Middle frontal gyrus (tissue), 1 donor: ENCODE results near the gene SHF.
A peak's percentile ranks its signal among the peaks of the same experiment; 100 is the strongest.
"Not testable (repeated sequence)": the region's sequence is repeated elsewhere in the genome, so short reads cannot be mapped to it uniquely, and the experiment has no call there.

ENCODE experiments used
- DNase-seq: peaks from one replicate; pipeline ENCODE4 v3.0.0-alpha.2; 2015; ENCODE audit warnings: low spot score; ENCODE audit errors: extremely low spot score

The SHF gene, protein sequence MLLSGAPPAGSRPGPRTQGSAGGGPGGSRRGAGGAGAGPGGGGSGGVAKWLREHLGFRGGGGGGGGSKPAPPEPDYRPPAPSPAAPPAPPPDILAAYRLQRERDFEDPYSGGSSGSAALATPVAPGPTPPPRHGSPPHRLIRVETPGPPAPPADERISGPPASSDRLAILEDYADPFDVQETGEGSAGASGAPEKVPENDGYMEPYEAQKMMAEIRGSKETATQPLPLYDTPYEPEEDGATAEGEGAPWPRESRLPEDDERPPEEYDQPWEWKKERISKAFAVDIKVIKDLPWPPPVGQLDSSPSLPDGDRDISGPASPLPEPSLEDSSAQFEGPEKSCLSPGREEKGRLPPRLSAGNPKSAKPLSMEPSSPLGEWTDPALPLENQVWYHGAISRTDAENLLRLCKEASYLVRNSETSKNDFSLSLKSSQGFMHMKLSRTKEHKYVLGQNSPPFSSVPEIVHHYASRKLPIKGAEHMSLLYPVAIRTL

DNA sequence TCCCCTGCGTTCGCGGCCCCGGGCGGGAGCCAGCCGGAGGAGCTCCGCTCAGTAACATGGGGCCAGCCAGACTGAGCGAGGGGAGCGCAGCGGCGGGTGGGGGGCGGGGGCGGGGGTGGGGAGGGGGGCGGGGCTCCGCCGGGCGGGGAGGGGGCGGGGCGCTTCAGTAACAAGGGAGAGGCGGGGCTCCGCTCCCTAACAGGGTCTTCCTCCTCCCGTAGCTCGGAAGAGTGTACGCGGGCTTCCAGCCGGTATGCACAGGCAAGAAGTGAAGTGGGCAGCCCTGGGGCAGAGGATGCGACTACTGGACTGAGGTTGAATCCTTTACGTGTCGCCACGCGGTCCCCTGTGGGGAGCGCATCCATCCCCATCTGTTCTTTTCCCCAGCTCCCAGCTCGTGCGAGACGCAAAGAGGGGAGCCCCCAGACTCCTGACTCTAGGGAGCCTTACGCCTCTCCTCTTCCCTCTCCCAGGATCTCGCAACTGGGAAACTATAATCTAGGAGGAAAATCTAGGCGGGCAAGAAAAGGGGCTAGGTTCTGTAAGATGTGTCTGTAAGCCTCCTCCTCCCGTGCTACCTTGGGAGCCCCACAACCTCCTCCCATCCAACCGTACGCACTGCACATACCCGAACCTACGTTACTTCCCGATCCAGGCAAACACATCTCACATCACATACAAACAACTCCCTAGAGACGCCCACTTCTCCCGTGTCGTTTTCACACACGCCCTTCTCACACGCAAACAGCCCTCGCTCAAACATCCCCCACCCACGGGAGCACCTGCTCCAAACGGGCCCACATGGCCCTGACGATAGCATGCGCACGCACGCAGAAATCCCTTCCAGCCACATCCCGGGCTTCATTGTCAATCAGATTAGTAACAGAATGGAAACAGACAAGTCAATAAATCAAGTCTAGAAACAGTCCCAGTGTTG, at the start of gene SHF:
Gene SHF, minus strand, starts transcription at position 73 of the 937 bp plus-strand sequence. Its CDS starts 15 bp downstream, at position 58.
- DNase-seq = no peak

DNA sequence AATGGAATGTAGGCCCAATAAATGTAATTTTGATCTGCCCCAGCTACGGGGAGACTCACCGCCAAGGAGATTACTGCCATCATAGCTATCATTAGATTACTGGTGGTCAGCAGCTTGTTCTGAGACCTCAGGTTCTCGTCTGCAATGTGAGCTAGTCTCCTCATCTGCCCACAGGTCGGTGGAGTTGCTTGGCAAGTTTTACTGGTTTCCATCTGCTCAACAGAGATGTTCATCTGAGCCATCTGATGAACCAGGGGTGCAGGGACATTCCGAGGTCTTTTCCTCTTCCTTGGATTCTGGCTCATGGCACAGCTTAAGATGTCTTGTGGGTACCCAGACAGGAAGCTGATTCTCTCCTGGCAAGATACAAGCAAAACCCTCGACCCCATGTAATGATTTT, 49.0 kb upstream of the SHF start:
- not testable (repeated sequence) for DNase-seq

DNA sequence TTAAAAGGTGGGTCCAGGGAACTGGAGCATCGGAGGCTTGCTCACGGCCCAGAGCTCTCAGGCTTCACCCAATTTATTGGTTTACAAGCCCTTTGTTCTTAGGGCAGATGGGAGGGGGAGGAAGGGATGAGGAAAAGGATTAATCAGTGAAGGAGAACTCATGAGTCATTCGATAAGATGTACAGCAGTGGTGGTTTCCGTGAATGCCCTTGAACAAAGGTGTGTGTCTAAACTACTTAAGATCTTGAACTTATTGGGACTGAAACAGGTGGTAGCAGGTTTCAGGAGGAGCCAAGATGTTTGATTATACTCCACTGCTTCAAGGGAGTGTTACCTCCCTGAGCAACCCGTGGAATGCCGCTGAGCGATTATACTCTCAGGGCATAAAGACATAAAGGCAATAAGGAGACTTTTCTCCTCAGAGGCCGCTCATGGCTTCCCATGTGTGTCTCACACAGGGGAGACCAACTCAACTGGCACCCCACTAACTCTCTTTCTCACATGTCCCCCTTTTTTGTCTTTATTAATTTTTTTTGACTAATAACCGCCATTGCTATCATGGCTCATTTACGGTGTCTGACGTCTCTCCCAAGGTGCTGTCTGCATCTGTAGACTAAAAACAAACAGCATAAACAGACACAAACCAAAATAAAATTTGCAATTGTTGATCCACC, 46.9 kb upstream of the SHF start:
- no peak for DNase-seq

DNA sequence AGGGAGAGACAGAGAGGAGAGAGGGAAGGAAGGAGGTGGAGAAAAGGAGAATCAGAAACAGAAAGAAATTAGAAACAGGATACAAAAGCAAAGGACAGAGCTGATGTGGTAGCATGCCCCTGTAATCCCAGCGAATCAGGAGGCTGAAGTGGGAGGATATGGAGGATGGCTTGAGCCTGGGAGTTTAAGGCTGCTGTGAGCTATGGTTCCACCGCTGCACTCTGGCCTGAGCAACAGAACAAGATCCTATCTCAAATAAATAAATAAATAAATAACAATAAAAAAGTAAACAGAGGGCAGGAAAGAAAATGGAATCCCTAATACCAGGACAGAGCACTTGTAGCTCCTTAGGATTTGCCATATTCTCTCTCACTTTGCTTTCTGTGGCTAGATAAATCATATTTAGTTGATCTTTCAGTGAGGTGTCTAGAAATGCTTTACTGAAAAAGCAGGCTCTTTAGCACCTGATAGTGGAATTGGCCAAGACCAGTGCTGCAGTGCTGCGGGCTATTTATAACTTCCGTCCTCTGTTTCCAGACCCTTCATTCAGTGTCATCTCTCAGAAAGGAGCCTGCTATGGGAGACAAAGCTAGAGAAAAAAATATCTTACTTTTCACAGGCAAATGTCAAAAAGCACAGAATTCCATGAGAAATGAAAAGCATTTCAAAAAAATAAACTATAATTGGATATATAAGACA, 44.2 kb upstream of the SHF start:
- DNase-seq = no peak

DNA sequence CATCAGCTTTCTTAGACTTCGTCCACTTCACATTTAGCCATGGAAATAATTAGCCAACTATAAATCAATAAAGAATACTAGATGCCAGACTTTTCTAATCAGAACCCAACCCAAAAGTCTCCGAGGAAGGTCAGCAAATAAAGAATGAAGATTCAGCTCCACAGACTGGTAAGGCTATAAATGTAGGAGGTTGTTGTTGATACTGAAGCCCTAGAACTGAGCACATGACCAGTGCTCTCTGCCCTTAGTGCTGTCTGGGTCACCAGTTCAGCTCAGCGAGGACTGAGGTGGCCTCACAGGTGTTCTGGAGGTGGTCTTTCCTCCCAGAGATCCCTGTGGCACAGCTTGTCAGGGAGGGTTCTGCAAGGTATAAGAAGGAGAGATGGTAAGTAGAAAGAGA, 43.4 kb upstream of the SHF start:
- no peak for DNase-seq

DNA sequence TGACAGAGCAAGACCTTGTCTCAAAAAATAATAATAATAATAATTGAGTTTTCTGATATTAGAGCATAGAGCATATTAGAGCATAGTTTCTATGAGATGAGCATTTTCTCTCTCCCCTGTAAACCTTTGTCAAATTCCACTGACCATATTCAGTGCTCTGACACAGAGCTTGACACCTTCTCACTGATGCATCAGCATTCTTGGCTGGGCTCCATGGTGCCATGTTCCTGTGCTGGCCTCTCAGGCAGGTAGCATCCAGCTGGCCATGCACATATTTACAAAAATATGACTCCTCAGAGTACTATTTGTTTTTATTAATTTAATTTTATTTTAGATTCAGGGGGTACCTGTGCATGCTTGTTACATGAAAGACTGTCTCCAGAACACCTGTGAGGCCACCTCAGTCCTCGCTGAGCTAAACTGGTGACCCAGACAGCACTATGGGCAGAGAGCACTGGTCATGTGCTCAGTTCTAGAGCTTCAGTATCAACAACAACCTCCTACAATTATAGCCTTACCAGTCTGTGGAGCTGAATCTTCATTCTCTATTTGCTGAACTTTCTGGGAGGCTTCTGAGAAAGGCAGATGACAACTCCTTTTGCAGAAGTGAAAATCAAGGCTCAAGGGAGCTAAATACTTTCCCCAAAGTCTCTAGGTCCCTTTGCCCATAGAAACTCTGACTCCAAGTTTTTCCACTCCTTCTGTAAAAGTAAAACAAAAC, 42.6 kb upstream of the SHF start:
- DNase-seq = no peak

DNA sequence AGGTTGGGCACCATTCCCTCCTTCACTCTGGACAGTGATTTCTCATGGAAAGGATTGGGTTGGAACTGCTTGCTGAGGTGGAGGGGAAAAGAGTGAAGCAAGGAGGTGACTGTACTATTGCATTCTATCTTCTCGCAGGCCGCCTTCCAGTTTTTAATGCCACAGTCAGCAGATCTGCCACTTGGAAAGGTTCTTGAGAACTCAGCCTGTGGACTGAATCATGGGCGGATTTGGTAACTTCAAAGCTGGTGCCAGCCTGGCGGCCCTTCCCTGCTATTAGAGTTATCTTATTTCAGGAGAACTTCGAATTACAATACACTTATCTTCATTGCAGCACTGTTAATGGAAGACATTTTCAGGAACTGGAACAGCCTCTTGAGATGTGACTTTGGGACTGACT, 41.2 kb upstream of the SHF start:
- DNase-seq = no peak

DNA sequence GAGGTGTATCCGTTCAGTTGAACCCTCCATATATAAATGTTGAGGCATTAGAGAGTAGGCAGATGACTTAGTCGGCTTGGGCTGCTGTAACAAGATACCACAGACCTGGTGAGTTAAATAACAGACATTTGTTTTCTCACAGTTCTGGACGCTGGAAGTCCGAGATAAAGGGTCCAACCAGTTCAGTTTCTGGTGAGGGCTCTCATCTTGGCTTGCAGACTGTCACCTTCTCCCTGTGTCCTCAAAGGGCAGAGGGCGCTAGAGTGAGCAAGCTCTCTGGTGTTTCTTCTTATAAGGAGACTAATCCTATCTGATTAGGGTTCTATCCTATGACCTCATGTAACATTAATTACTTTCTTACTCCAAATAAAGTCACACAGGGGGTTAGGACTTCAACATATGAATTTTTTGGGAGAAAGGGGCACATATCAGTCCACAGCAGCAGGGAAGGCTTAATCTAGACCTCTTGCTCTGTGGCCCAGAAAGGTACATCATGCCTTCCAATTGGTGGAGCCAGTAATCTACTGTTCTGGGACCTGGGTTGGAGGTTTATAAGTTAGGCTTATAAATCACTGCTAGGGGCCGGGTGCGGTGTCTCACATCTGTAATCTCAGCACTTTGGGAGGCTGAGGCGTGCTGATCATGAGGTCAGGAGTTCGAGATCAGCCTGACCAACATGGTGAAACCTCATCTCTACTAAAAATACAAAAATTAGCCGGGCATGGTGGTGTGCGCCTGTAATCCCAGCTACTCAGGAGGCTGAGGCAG, 37.9 kb upstream of the SHF start:
- DNase-seq = no peak

DNA sequence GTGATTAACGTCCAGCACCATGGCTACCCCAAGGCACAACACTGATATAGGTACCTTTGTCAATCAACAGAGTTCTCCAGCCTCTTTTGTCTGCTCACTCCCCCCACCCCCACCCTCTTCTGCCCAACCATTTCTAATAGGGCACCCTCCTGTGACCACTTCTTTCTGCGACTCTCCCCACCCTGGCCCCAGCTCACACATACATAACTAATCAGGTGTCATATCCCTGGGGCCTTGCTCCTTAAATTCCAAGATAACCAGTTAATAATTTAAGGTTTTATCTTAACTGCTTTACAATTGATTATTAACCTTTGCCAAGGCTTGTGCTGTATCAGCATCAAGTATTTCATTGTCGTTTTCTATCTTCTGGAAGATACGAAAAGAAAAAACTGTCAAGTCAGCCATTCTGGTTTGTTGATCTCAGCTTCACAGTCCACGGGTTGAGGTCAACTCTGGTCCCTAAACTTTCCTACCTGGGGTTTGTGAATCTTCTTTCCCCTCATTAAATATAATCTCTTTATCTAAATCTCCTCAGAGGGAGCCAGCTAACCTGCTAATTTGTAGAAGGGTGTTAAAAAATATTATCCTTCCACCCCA, 37.0 kb upstream of the SHF start:
- no peak for DNase-seq

DNA sequence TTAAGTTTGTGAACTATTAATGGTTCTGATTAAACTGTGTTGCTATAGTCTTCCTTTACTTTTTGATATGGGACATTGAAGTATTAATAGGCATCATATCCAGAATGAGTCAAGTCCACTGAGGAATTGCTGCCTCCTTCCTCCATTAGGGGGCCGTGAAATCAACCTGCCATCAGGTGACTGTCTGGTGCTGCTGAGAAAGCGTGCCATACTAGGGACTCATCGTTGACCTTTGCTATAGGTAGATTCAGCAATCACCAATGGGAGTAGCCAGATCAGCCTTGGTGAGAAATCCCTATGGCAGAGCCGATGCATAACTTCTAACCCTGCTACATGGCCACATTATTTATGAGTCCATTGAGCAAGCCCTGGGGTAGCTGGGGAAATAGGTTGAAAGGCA, 34.2 kb upstream of the SHF start:
- DNase-seq = no peak

DNA sequence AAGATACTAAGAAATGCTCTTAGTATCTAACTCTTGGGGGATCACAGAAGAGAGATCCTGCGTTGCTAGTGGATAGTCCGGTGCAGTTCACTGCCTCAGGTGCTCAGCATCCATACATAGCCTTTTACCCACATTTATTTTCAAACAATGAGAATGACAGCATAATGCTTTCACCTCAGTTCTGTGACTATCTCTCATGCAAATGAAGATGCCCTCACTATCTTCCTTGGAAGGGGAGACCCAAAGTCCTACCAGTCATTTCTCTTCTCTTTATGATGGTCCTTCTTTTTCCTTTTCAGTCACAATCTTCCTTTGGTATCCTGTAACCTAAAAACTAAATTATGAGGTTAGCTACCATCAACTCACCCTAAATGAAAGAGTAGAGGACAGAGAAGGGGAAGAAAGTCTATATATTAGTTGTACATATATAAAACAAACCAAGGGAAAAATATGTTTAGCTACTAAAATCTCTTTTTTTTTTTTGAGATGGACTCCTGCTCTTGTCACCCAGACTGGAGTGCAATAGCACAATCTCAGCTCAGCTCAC, 33.4 kb upstream of the SHF start:
- no peak for DNase-seq

DNA sequence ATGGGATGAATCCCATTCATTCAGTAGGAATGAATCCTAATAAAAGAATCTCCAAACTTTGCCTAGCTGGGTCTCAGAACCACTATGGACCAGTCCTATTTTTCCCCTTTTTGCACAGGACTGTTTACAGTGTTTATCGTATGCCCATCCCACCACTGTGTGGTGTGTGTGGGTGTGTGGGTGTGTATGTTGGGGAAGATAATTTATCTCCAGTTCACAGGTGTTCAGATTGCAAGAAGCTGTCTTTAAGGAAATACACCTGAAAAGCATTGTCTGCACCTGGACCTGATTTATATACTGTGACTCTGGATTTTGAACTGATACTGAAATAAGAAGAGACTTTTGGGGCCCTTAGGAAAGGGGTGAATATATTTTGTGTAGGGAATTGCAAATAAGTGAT, 24.7 kb upstream of the SHF start:
- DNase-seq = no peak

DNA sequence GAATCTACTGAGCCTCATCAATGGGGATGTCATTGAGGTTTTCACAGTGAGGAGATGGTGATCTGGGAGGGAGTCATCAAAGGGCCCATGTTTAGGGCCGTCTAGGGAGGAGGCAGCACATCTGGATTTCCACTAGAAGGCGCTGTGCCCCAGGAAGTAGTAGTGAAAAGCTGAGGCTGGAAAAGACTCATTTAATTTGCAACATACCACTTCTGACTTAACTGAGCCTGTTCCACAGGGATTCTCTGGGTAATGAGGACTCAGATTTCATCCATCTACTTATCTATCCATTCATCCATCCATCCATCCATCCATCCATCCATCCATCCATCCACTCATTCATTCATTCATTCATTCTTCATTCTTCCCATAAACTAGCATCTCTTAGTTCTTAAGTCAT, 17.4 kb upstream of the SHF start:
- DNase-seq = no peak

DNA sequence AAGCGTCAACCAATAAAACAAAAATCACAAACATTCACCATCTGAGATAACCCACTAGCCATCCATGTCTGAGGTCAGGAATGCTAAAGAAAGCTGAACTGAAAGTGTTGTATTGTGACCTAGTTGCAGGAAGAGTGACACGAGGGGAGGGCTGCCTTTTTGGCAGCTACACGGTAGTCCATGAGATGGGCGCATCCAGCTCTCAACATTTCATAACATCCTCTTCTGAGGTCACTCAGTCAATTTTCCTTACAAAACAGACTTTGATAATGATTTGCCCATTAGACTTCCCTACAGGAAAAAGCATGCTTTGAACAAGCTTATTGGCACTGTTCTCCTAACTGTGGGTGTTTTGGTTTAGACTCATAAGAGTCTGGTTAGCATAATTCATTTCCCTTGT, 15.4 kb upstream of the SHF start:
- no peak for DNase-seq

DNA sequence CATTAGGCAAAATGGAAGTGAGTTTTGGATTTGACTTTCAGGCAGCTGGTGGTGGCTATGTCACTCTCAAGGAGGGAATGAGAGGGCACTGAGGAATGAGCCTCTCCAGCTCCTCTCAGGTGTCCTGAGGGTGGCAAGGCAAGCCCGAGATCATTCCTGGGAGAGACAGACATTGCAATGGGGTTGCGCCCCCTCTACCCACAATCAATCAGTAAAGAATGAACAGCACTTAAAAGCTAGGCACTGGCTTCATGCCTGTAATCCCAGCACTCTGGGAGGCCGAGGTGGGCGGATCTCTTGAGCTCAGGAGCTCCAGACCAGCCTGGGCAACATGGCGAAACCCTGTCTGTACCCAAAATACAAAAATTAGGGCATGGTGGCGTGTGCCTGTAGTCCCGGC, 14.1 kb upstream of the SHF start:
- DNase-seq = no peak

DNA sequence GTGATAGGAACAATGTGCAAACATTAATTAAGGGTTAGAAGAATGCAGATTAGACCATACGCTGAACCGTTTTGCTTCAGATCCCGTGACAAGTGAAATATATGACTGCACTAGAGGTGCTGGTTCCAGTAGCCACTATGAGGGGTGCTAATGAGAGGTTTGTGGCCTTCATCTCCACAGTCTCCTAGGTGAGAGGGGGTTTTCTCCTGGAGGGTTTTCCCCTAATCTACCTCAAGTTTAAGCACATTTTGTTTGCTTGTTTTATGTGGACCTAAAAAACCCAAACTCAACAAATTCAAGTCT, 13.7 kb upstream of the SHF start:
- no peak for DNase-seq

DNA sequence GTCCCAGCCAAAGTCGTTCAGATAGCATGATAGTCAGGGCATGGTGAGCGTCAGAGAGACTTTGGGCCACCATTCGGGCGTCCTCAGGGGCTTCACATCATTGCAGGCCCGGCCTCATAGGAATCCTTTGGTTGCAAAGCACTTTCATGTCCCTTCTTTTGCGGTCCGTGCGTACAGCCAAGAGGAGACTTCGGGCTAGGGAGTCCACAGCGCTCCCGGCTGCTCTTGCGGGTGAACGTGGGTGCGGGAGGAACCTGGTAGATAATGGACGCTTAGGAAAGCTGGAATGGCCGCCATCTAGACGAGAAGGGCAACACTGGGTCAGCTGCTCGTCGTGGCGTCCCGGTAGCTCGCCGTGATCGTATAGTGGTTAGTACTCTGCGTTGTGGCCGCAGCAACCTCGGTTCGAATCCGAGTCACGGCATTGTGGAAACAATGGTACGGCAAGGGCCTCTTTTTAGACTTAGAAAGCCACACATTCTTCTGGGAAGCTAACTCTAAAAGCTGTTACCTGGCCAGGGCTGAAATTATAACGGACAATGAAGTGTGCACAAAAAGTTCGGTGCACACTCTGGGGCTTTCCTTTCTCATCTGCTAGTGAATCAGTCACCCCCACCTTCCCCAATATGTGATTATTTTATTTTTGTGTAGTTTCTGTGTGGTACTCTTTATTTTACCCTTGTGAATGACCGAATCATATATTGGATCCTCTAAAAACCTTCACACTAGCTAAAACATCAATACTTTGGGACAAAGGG, 13.2 kb upstream of the SHF start:
- DNase-seq = peak; percentile 74

DNA sequence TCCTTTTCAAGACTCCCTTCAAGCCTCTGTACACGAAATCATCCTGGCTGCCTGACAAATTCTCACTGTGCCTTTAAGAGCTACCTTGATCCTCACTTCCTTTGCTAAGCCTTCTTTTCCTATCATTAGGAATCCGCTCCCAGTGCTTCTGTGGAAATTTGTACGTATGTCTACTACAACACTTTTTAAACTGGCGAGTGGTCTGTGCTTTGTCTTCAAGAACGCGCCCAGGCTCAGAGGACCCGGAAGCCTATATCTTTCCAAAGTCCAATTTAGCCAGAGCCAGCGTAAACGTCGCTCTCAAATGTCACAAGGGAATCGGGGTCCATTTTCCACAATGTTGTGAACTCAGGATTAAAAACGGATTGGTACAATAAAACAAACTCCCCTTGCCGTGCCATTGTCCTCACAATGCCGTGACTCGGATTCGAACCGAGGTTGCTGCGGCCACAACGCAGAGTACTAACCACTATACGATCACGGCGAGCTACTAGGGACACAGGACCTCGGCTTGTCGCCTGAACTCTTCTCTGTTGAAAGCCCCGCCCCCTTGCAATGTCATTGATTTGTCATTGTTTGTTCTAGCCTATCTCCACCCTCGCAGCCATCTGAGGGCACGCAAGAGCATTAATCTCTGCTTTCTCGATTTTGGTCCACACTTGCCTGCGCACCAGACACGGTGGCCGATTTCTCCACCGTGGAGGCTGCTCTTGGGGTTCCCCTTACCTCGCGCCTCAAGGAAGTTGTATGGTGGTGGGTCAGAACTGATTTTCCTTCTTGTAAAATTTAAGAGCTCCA, 12.4 kb upstream of the SHF start:
- DNase-seq = peak; percentile 95
